H1 (cell line): ENCODE data around the gene CARD14.

Source experiments
- ATF3 ChIP-seq: IDR thresholded peaks from 2 replicates; pipeline ENCODE4 v1.6.1; 2011; ENCODE audit warnings: low read depth, mild to moderate bottlenecking, low read length; ENCODE audit not compliant: insufficient read depth
- CTCF ChIP-seq, 3 experiments: IDR thresholded peaks; 1 replicate in 2 of 3; 2 replicates in 1 of 3; pipeline versions ENCODE4 v1.5.1 to v1.6.1; 2011; ENCODE audit warnings: low read length in 3 of 3, mild to moderate bottlenecking in 3 of 3, inconsistent platforms in 2 of 3, low read depth in 1 of 3, moderate library complexity in 1 of 3; ENCODE audit not compliant: insufficient read depth in 1 of 3; ENCODE audit errors: control extremely low read depth in 1 of 3
- EZH2 ChIP-seq: fragments of 200-600 bp; sonication (generic); IDR thresholded peaks from 2 replicates; pipeline ENCODE4 v1.7.1; 2012; ENCODE audit warnings: low read depth, mild to moderate bottlenecking, moderate library complexity, low read length, inconsistent platforms; ENCODE audit not compliant: severe bottlenecking
- PHF8 ChIP-seq: fragments of 200-600 bp; sonication (generic); conservative IDR thresholded peaks from 2 replicates; pipeline ENCODE4 v1.7.1; 2012; ENCODE audit warnings: low read depth, mild to moderate bottlenecking, inconsistent platforms, low read length, moderate library complexity
- POLR2A ChIP-seq, 2 experiments: IDR thresholded peaks; 1 replicate in 1 of 2; 2 replicates in 1 of 2; pipeline ENCODE4 v1.6.1; 2011; ENCODE audit warnings: low read depth in 2 of 2, low read length in 2 of 2, mild to moderate bottlenecking in 2 of 2; ENCODE audit errors: control extremely low read depth in 1 of 2
- POLR2AphosphoS5 ChIP-seq: IDR thresholded peaks from 2 replicates; pipeline ENCODE4 v1.6.1; 2011; ENCODE audit warnings: low read depth, low read length

- no peak for TF ChIP-seq PHF8
- no peak for TF ChIP-seq POLR2A (IDR thresholded peaks at IDR 0.05; ENCODE audit: control extremely low read depth in 1 of 2, low read depth in 2 of 2, low read length in 2 of 2)
- no peak for TF ChIP-seq EZH2
- TF ChIP-seq ATF3 = no peak
- TF ChIP-seq CTCF (IDR thresholded peaks at IDR 0.05; ENCODE audit: control extremely low read depth in 1 of 3, insufficient read depth in 1 of 3, low read depth in 1 of 3, low read length in 3 of 3) = no peak
- no peak for TF ChIP-seq POLR2AphosphoS5
Observed at GRCh38 chr17:80152081-80152702, 17.6 kb upstream of the CARD14 start.
